Measurements from ENCODE around the gene TMTC2. TPM values are rescaled to one million over a fixed set of nuclear protein-coding genes. Genes with fewer than 3 reads are reported as not detected.

Gene TMTC2
- total RNA-seq, 4 donors from 2014 or later: 18.8 to 30.7 (median 21.0) TPM

DNA sequence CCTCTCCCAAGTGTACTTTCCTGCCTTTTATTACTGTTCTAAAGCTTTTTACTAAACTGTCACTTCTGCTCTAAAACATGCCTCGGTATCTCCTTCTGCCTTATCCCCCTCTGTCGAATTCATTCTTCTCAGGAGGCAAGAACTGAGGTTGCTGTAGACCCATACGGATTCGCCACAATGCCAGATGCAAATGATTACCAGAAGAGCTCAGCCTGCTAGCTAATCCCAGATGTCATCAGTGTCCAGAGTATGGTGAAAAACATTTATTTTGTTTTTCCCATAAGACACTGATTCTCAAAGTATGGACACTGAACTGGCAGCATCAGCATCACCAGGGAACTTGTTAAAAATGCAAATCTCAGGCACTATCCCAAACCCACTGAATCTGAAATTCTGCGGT lies 359.3 kb downstream of the TMTC2 start:
- intact Hi-C loops (cut with DNase I): no loop called here
- H3K4me3 ChIP-seq (replicated peaks in 1 of 3): no peak overlapping the region
- H3K9me3 ChIP-seq: no peaks in the 10 kb centered on the region
- TF ChIP-seq POLR2A (IDR thresholded peaks at IDR 0.05) (no peak), CTCF (IDR thresholded peaks at IDR 0.05) (no peak)
- 77 to 79% methylated on average over 5 of the region's 5 CpGs for WGBS, 2 donors
- no peaks in the 10 kb centered on the region for H3K4me1 ChIP-seq
- H3K27me3 ChIP-seq: no peaks in the 10 kb centered on the region
- DNase-seq: no peak
- no peaks in the 10 kb centered on the region for H3K36me3 ChIP-seq
- H3K27ac ChIP-seq: no peak overlapping the region

DNA sequence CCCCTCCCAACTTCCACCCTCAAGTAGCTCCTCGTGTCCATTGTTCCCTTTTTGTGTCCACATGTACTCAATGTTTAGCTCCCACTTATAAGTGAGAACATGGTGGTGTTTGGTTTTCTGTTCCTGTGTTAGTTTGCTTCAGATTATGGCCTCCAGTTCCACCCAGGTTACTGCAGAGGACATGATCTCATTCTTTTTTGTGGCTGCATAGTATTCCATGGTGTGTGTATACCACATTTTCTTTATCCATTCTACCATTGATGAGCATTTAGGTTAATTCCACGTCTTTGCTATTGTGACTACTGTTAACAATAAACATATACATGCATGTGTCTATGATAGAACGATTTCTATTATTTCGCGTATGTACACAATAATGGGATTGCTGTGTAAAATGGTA lies 362.6 kb downstream of the TMTC2 start:
- no peaks in the 10 kb centered on the region for H3K9me3 ChIP-seq
- H3K4me1 ChIP-seq: no peaks in the 10 kb centered on the region
- intact Hi-C loops (cut with DNase I): no loop called here
- H3K36me3 ChIP-seq: no peaks in the 10 kb centered on the region
- no peak for DNase-seq
- TF ChIP-seq POLR2A (IDR thresholded peaks at IDR 0.05): no peak
- TF ChIP-seq CTCF (IDR thresholded peaks at IDR 0.05): no peak
- no peak overlapping the region for H3K27ac ChIP-seq
- 95 to 97% methylated on average over 5 of the region's 5 CpGs for WGBS, 2 donors
- H3K4me3 ChIP-seq (replicated peaks in 1 of 3): no peak overlapping the region
- no peaks in the 10 kb centered on the region for H3K27me3 ChIP-seq

GRCh38 chr12:83052890-83053541 lies 366.3 kb downstream of the TMTC2 start:
- Histone ChIP-seq H3K36me3 (no peaks in the 10 kb centered on the region), H3K27me3 (no peaks in the 10 kb centered on the region), H3K4me3 (replicated peaks in 1 of 3) (no peak overlapping the region), H3K4me1 (no peaks in the 10 kb centered on the region), H3K9me3 (no peaks in the 10 kb centered on the region), H3K27ac (no peak overlapping the region)
- no peak for DNase-seq
- no peak for TF ChIP-seq CTCF (IDR thresholded peaks at IDR 0.05)
- 66 to 67% methylated on average over 4 of the region's 4 CpGs for WGBS, 2 donors
- intact Hi-C loops (cut with DNase I): no loop called here

DNA sequence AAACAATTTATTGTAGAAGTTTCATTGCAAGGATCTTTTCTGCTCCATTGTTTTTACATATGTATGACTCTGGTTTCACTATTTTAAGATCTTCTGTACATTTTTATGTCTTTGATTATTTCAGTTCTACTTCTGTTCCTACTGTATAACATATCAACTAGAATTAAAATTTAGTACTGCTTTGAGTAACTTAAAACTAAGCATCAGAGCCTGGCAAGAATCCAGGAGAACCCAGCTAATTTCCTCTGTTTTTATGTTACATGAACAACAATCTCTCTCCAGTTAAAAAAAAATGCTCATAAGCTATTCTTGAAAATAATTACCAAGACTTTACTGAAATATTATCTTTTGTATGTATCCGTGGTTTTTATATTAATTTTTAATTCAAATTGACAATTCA lies 370.7 kb downstream of the TMTC2 start:
- Histone ChIP-seq H3K27ac (no peak overlapping the region), H3K4me3 (replicated peaks in 1 of 3) (no peak overlapping the region), H3K27me3 (no peaks in the 10 kb centered on the region), H3K9me3 (no peaks in the 10 kb centered on the region), H3K36me3 (no peaks in the 10 kb centered on the region), H3K4me1 (no peaks in the 10 kb centered on the region)
- TF ChIP-seq POLR2A (IDR thresholded peaks at IDR 0.05) (no peak), CTCF (IDR thresholded peaks at IDR 0.05) (no peak)
- DNase-seq: no peak
- WGBS, 2 donors: 77 to 79% methylated on average over 1 of the region's 1 CpG
- intact Hi-C loops (cut with DNase I): no loop called here

DNA sequence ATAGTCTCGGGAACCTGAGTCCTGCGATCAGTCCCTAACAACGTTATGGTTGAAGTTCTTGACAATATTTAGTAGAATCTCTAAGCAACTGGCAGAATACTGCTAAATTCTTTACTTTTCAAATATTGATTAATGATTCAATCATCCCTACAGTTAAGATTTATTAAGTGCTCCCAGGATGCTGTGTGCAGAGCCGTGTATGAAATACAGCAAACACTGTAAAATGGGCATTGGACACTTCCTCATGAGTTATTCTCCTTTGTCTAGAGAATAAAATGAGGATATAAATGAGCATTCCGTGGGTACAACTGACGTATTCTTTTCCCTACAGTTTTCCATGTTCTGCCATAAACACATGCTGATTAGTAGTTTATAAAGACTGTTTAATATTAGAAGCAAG lies 372.4 kb downstream of the TMTC2 start:
- no peak for DNase-seq
- H3K4me3 ChIP-seq (replicated peaks in 1 of 3): no peak overlapping the region
- no peaks in the 10 kb centered on the region for H3K36me3 ChIP-seq
- H3K27ac ChIP-seq: no peak overlapping the region
- H3K27me3 ChIP-seq: no peaks in the 10 kb centered on the region
- no peaks in the 10 kb centered on the region for H3K4me1 ChIP-seq
- intact Hi-C loops (cut with DNase I): no loop called here
- 74 to 83% methylated on average over 6 of the region's 6 CpGs for WGBS, 2 donors
- TF ChIP-seq CTCF (IDR thresholded peaks at IDR 0.05): no peak
- TF ChIP-seq POLR2A (IDR thresholded peaks at IDR 0.05): no peak
- no peaks in the 10 kb centered on the region for H3K9me3 ChIP-seq
